HG02678 (cell line): ENCODE data around the gene HOXB1.

Experiments used
- ATAC-seq: cut with Tn5 transposase; IDR thresholded peaks from one replicate; pipeline ENCODE4 v1.9.1; 2021; ENCODE audit warnings: mild to moderate bottlenecking, moderate library complexity; ENCODE audit not compliant: unreplicated experiment

Gene HOXB1

DNA sequence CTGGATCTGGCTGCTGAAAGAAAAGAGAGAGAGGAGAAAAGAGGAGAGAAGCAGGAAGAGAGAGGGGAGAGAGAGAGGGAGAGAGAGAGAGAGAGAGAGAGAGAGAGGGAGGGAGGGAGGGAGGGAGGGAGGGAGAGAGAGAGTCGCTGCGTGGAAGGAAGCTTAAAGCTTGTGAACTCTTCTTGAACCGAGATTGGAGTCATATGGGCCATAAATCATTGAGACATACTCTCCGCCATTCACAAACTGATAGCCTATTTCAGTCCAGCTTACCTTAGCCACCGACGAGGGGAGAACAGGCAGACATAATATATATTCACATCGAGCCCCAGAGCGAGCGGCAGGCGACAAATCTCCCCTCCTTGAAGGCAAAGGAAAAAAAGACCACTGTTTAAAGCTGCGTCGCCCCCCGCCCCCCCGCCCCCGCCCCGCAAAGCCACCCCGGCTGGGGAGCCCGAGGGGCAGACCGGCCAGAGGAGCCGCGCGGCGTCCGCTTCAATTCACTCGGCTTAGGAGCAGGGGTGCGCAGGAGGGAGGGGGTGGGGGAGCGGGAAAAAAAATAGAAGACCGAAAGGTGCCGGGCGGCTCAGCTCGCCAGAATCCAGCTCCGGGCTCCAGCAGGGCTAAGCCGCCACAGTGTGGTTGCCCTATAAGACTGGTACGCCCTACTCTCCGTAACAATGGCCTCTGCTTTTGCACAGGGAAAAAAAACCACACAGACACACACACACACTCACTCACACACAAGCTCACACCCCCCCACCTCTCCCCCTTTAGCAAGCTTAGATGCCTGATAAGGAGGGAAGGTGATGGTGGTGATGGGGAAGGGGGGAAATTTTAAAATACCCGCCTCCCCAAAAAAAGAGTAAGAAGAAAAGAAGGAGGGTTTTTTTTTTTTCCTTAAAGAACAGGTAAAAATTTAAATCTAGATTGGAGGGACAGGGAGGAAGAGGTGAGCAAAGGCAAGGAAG lies 24.7 kb upstream of the HOXB1 start:
- no peak for ATAC-seq

DNA sequence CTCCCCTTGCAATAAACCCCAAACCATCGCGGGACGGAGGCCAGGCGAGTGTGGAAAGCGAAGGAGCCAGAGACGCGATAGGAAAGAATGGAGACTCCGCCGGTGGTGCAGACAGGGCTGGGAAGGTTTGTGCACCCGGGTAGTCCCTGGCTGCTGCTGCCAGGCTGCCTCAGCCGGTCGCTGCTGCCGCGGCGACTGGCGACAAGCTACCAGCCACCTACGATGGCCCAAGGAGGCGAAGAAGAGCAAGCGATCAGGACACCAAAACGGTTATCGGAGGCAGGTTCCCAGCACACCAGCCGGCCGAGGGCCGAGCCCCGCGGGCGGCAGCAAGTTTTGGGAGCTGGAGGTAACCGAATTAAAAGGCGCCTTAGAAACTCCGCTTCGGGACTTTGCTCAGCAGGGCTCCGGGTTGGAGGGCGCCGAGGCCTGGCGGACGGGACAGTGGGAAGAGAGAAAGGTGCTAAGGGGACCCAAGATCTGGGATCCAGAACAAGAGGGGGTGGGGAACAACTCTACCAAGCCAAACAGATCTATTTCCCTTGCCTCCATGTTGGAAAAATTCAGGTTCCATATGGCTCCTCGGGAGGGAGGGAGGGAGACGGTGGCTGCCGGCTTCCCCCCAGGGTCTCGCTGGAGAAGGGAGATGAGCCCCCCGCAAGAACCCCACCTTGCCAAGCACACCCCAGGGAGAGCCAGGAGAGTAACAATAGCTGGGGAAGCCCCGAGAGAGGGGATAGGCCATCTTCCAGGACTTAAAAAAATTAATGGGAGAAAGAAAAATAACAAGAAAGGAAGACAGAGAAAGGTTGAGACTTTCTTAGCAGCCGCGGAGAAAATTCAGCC lies 23.8 kb upstream of the HOXB1 start:
- no peak for ATAC-seq

DNA sequence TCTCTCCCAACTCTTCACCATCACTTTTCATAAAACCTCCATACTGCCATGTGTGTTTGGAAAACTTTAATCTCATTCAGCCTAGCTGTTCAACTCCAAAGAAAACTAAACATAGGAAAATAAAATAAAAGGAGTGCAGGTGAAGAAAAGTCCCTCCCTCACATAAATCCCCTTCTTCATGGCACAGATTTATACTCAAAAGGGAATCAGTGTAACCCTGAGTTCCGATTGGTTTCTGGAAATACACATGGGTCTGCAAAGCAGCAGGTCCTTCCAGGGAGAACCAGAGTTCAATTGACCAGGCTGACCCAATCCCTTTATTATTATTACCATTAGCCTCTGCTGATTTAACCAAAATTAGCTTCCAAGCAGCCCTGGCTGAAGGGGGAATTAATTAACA lies 23.0 kb upstream of the HOXB1 start:
- ATAC-seq = no peak

GRCh38 chr17:48553190-48553547 lies 22.4 kb upstream of the HOXB1 start:
- ATAC-seq = no peak

GRCh38 chr17:48552466-48553189 lies 21.8 kb upstream of the HOXB1 start:
- no peak for ATAC-seq

DNA sequence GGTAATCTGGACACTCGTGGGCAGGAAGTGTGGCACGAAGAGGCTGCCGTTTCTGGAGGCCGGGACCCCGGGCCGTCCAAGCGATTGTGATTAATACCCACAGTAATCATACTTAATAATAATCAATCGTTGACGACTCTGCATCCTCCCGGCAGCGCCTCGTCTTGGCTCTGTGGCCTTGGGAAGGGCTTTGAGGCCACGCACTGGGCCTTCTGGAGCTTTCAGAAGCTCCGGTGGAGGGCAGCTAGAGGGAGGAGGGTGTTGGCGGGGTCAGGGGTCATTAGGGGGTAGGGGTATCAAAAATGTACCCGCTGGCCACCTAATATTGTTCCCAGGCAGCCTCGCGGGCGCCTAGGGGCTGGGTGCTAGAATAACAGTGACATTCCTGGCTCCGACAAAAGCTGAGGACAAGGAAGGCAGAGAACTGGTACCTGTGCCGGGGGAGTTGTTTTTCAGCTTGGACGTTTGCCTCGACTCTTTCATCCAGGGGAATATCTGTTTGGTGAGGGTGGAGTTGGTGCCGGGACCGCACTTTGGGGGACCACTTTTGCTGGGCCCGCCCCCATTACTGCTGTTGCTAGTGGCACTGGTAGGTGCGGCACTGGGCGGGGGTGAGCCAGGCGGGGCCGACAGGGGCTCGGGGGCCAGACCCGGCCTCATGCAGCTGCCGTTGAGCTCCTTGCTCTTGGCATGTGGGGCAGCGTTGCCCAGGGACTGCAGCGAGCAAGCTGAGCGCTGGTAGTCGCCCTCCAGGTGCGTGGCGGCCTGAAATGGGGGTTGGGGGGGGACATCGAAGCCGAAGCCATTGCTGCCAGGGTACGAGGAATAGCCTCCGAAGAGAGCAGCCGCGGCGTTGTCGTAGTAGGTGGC lies 21.0 kb upstream of the HOXB1 start:
- ATAC-seq = no peak

GRCh38 chr17:48551214-48551555 lies 20.4 kb upstream of the HOXB1 start:
- no peak for ATAC-seq

DNA sequence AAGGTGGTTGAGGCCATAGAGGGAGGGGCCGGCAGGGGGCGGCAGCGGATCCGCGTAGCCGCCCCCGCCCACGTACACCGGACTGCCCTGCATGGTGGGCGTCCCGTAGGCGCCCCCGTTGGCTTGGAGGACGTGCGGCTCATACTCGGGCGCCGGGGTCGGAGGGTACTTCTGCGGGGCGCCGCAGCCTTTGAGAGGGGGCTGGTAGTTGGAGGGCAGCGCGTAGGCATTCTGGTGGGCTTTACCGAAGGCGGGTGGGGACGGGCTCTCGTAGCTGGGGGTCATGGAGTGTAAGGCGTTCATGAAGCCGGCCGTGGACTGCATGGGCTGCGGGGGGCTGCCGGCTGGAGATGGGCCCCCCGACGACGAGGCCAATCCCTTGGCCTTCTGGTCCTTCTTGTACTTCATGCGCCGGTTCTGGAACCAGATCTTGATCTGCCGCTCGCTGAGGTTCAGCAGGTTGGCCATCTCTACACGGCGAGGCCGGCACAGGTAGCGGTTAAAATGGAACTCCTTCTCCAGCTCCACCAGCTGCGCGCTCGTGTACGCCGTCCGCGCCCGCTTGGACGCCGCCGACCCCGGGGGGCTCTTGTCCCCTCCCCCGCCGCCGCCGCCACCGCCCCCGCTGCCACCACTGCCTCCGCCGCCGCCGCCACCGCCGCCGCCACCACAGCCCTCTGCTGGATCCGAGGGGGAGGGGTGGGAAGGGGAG lies 19.8 kb upstream of the HOXB1 start:
- no peak for ATAC-seq

DNA sequence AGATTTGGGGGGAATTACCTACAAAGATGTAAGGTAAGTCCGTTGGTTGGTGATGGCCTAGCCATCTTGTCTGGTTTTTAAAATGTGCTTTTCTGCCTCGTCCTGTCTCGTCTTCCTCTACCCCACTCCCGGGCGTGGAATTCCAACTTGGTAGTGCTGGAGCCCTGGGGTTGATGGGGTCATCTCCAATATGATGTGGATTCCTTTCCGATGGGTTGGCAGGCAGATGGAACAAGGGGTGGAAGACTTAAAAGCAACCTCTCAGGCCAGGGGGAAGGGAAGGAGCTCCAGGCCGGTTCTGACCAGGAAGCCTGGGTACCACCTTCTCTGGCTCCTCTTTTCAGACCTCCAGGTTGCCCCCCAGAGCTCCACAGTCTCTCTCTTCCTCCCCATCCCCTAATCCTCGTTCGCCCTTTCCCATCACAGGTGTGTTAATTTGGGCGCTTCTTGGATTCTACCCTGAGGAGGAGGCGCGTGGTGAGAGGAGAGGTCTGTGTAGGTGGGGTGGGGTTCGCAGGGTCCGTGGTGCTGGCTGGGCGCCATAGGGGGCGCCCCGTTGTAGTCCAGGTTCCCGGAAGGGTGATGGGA lies 19.2 kb upstream of the HOXB1 start:
- ATAC-seq = no peak

DNA sequence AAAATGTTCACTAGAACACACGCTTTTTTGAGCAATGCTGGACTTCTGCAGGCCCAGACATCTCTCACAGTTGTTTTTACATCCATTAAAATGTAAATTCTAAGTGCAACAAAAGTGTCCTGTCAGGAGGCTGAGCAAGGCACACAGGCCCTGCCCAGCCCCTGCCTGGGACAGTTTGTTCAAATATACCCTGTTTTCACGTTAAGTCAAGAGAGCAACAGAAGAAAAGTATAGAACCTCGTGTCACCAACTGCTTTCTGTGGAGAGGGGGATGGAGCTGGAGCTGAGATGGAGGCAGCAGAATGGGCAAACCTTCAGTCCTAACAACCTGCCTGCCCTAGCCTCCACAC lies 18.4 kb upstream of the HOXB1 start:
- ATAC-seq = no peak

GRCh38 chr17:48548523-48549280 lies 17.9 kb upstream of the HOXB1 start:
- ATAC-seq = no peak

DNA sequence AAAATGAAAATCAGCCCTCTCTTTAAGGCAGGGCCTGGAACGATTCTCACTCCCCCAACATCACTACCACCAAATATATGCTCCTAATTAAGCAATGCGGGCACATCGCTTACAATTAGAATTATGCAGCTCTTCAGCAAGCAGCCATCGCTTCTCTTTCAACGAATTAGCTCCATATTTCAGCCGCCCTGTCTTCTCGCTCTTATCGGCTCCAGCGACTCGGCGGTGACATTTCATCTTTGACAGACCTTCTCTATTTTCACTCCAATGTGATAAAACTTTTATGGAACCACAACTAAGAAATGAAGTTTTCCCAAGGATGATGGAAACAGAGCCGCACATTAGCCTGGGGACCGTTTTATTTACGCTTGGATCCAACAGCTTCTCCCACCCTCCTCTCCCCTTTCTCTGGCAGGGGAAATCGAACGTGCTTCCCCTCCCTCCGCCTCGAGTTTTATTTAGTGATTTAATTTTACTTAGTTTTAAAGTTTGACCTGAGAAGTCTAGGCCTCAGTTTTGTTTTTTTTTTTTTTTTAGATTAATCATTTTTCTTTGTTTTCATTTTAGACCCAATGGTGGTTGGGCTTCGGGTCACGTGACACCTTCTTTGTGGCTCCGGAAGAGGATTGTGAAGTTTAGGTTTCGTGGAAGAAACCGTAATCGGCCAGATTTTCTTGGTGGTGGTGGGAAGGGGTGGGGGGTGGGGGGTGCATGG lies 17.2 kb upstream of the HOXB1 start:
- ATAC-seq = no peak

GRCh38 chr17:48546924-48547807 lies 16.4 kb upstream of the HOXB1 start:
- no peak for ATAC-seq

DNA sequence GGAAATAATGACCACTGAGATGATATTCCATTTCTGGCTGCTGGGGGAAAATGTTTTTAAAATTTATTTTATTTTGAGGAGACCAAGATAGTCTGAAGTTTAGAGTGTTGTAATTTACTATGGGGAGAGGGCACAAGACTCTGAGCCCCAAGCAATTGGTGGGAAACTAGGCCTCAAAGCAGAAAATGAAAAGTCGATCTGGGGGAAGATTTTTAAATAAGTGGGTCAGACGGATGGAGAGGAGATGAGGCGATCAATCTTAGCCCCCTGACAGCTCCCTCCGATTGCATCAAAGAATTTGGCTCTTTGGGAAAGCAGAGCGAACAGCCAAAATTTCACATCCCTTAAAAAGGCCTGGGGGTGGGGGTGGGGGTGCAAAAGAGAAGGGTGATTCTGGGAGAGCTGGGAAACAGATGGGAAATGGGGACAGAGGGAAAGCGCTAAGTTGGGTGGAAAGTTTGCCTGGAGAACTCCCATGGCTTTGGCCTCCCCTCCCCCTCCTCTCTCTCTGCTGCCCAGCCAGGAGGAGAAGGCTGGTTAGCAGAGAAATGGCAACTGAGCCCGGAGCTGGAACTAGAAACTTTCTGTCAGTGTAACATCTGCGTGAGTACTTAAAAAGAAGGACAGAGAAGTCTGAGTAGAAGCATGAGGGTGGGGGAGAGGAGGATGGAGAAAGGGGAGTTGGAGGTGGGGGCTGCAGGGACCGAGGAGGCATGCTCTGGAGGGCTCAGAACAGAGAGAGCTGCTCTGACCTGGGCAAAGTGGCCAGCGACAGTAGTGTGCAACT lies 15.5 kb upstream of the HOXB1 start:
- no peak for ATAC-seq

- no peak for ATAC-seq
Measured at GRCh38 chr17:48545539-48545938, 14.7 kb upstream of the HOXB1 start.

DNA sequence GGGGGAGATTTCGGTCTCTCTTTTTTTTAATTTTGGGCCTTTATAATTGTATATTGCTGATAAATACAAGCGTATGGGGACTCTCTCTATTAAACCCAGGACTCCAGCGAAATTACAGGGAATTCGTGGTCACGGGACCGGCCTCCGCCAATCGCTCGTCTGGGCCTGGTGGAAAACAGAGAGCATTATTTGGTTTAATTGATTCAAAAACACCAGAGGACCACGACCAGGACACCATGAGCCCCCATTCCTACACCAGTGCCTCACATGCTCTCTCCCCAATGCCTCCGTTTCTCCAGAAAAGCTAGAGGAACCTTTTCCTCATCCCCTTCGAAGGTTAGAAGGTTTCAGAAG lies 14.2 kb upstream of the HOXB1 start, which contains the start of gene HOXB2:
TSS of gene HOXB2 (minus strand) at position 88 of the 354 bp plus-strand sequence. CDS start 198 bp downstream, outside the sequence.
- ATAC-seq = no peak
